SW480 (cell line): ENCODE data around the gene MACROD2.

Source experiments
- DNase-seq: peaks from one replicate; pipeline ENCODE4 v3.0.0-alpha.2; 2016; ENCODE audit warnings: low spot score

The MACROD2 gene

GRCh38 chr20:14759979-14760378 is 764.7 kb downstream of the MACROD2 start:
- no peak for DNase-seq

- no peak for DNase-seq
These were observed 766.6 kb downstream of the MACROD2 start for GRCh38 chr20:14761903-14762302.

- no peak for DNase-seq
These were observed 769.4 kb downstream of the MACROD2 start for GRCh38 chr20:14764511-14765369.

- DNase-seq: no peak
These were observed 770.0 kb downstream of the MACROD2 start for GRCh38 chr20:14765370-14765701.

GRCh38 chr20:14773486-14773885 is 778.2 kb downstream of the MACROD2 start:
- DNase-seq: no peak

- no peak for DNase-seq
These were observed 780.5 kb downstream of the MACROD2 start for GRCh38 chr20:14775778-14776177.

GRCh38 chr20:14777591-14777990 is 782.3 kb downstream of the MACROD2 start:
- DNase-seq: no peak

GRCh38 chr20:14778096-14778495 is 782.8 kb downstream of the MACROD2 start:
- DNase-seq: no peak

GRCh38 chr20:14778875-14779274 is 783.6 kb downstream of the MACROD2 start:
- no peak for DNase-seq

GRCh38 chr20:14780508-14780907 is 785.2 kb downstream of the MACROD2 start:
- no peak for DNase-seq

GRCh38 chr20:14782731-14783130 is 787.4 kb downstream of the MACROD2 start:
- no peak for DNase-seq

GRCh38 chr20:14783766-14784165 is 788.5 kb downstream of the MACROD2 start:
- no peak for DNase-seq

GRCh38 chr20:14785065-14785743 is 789.9 kb downstream of the MACROD2 start:
- no peak for DNase-seq

GRCh38 chr20:14790190-14790589 is 794.9 kb downstream of the MACROD2 start:
- no peak for DNase-seq

GRCh38 chr20:14790771-14791620 is 795.7 kb downstream of the MACROD2 start:
- DNase-seq: no peak

GRCh38 chr20:14792915-14793314 is 797.6 kb downstream of the MACROD2 start:
- DNase-seq: no peak

GRCh38 chr20:14799545-14800216 is 804.4 kb downstream of the MACROD2 start:
- DNase-seq: no peak

GRCh38 chr20:14800707-14801425 is 805.5 kb downstream of the MACROD2 start:
- no peak for DNase-seq

GRCh38 chr20:14801591-14802325 is 806.4 kb downstream of the MACROD2 start:
- no peak for DNase-seq

- DNase-seq: no peak
These were observed 811.9 kb downstream of the MACROD2 start for GRCh38 chr20:14807224-14807623.

- DNase-seq: no peak
These were observed 820.0 kb downstream of the MACROD2 start for GRCh38 chr20:14815340-14815739.
